HCEC 1CT (cell line): Measurements from ENCODE around the gene MAZ.

Experiments used
- DNase-seq: peaks from one replicate; pipeline ENCODE4 v3.0.0-alpha.2; 2017

Gene MAZ

GRCh38 chr16:29858149-29858849 is 52.0 kb downstream of the MAZ start:
- no peak for DNase-seq

DNA sequence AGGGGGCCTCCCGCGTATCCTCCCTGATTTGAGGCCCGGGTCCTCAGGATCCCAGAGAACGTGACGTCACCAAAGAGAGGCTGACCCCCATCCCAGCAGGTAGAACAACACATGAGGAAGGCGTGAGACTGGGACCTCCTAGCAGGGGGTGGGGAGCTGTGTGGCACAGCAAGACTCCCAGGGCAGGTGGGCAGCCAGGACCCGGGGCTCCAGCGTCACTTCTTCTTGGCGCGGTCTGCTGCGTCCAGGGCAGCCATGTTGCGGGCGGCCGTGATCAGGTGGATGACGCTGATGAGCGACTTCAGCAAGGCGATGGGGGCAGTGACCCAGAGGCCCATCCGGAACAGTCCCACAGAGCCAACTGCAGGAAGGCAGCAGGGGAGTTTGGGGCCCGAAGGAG is 52.6 kb downstream of the MAZ start:
- no peak for DNase-seq

- no peak for DNase-seq
These were observed 53.9 kb downstream of the MAZ start for GRCh38 chr16:29860218-29860617.
